Body of pancreas (tissue), 4 donors: ENCODE measurements around the gene OR8G5.
"Not testable (repeated sequence)": the region's sequence is repeated elsewhere in the genome, so short reads cannot be mapped to it uniquely, and the experiment has no call there.

ENCODE experiments used
- POLR2A ChIP-seq, 3 donors: fragments of 450-650 bp; IDR thresholded peaks; one replicate each; pipeline ENCODE4 v1.6.1; 2016; ENCODE audit warnings: antibody characterized with exemption in 3 of 3, mild to moderate bottlenecking in 2 of 3
- TF ChIP-seq, protein P1 (sequence below), 7 experiments: fragments of 450-650 bp in 4 of 7; fragments of 200-600 bp in 3 of 7; sonication (generic) in 3 of 7; IDR thresholded peaks; one replicate each; pipeline ENCODE4 v1.5.1; 2016 to 2019; ENCODE audit warnings: antibody characterized with exemption in 7 of 7

DNA sequence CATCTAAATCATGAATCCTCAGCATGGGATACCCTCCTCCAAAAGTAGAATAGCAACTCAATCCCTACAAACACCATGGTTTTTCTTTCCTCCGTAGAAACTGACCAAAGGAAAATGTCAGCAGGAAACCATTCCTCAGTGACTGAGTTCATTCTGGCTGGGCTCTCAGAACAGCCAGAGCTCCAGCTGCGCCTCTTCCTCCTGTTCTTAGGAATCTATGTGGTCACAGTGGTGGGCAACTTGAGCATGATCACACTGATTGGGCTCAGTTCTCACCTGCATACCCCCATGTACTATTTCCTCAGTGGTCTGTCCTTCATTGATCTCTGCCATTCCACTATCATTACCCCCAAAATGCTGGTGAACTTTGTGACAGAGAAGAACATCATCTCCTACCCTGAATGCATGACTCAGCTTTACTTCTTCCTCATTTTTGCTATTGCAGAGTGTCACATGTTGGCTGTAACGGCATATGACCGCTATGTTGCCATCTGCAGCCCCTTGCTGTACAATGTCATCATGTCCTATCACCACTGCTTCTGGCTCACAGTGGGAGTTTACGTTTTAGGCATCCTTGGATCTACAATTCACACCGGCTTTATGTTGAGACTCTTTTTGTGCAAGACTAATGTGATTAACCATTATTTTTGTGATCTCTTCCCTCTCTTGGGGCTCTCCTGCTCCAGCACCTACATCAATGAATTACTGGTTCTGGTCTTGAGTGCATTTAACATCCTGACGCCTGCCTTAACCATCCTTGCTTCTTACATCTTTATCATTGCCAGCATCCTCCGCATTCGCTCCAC is 31.4 kb upstream of the OR8G5 start:
- TF ChIP-seq POLR2A (IDR thresholded peaks at IDR 0.05) = not testable (repeated sequence)
- TF ChIP-seq, protein P1, sequence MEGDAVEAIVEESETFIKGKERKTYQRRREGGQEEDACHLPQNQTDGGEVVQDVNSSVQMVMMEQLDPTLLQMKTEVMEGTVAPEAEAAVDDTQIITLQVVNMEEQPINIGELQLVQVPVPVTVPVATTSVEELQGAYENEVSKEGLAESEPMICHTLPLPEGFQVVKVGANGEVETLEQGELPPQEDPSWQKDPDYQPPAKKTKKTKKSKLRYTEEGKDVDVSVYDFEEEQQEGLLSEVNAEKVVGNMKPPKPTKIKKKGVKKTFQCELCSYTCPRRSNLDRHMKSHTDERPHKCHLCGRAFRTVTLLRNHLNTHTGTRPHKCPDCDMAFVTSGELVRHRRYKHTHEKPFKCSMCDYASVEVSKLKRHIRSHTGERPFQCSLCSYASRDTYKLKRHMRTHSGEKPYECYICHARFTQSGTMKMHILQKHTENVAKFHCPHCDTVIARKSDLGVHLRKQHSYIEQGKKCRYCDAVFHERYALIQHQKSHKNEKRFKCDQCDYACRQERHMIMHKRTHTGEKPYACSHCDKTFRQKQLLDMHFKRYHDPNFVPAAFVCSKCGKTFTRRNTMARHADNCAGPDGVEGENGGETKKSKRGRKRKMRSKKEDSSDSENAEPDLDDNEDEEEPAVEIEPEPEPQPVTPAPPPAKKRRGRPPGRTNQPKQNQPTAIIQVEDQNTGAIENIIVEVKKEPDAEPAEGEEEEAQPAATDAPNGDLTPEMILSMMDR (IDR thresholded peaks at IDR 0.05) = not testable (repeated sequence)
